GM21528 (cell line): ENCODE data around the gene PSMA6.
"Not testable (repeated sequence)": the region's sequence is repeated elsewhere in the genome, so short reads cannot be mapped to it uniquely, and the experiment has no call there.

Source experiments
- ATAC-seq: cut with Tn5 transposase; IDR thresholded peaks from one replicate; pipeline ENCODE4 v1.9.1; 2021; ENCODE audit warnings: mild to moderate bottlenecking, moderate library complexity; ENCODE audit not compliant: unreplicated experiment, low FRiP score

Gene PSMA6

DNA sequence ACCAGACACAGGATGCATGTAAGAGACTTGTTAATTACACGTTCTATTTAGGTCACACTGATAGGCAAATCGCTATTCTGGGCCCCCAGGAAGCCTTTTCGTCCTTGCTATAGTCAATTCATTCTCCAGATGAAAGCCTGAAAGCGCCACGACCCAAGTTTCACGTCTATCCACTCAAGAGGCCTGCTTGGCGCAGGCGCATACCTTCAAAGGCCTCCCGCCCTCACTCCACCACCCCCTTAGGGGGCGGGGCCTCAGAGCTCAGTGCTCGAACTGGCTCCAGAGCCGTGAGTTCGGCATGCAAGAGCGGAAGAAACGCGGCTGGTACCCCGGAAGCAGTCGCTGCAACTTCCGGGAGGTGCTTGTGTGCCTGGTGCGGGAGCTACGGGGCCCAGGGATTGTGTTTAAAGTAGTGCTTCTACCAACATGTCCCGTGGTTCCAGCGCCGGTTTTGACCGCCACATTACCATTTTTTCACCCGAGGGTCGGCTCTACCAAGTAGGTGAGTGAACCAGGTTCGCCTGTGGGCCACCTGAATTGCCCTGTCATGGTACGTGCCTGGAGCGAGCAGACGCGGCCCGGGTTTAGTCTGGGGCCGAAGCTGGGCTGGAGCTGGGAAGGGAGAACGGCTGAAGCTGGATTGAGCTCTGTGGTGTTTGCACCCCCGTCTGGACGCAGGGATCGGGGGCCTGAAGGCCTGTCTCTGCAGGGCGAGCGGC, at the start of gene PSMA6:
Gene PSMA6, plus strand, starts transcription at position 332 of the 719 bp plus-strand sequence. Its CDS starts 95 bp downstream, at position 427.
- ATAC-seq, result peak; percentile 86

DNA sequence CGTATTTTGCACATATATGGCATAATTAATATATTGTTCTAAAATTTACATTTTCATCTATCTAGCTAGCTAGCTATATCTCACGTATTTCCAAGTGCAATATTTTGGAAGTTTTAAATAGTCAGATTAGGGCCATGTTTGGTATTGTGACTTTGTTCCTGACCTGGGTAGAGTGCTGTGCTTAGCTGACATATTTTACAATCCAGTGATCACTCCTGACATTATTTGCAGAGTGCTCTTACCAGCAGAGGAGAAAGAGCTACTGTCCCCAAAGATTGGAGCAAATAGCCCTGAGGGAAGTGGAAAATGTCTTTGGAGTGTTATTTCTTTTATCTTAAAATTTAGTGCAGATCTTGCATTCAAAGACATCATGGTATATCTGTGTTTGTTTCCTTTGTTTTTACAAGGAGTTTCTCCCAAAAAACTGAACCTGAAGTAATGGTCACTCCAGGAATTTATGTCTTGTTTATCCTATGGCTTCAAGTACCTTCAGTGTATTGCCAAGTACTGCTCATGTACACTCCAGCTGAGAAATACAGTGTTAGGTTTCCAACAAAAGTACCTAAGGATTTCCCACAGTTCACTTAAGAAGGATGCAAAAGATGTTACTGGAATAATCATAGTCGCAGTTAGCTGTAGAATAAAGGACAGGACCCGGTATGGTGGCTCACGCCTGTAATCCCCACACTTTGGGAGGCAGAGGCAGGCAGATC, 49.4 kb upstream of the PSMA6 start:
- no peak for ATAC-seq

DNA sequence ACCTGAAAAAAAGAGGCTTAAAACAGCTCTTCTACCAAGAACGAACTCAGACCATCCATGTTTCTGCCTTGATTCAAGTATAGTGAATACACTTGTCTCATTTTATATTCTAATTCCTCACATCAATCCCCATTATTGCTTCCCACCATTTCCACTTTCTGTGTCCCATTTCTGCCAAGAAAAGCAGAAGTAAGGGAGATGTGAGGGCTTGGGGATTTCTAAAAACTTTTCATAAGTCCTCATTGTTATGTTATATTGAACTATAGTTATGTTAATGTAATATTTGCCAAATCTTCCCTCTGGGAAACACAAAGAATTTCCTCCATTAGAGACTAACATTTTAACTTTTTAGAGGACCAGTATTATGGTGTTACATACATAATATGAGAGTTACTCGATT, 48.2 kb upstream of the PSMA6 start:
- ATAC-seq, result no peak

DNA sequence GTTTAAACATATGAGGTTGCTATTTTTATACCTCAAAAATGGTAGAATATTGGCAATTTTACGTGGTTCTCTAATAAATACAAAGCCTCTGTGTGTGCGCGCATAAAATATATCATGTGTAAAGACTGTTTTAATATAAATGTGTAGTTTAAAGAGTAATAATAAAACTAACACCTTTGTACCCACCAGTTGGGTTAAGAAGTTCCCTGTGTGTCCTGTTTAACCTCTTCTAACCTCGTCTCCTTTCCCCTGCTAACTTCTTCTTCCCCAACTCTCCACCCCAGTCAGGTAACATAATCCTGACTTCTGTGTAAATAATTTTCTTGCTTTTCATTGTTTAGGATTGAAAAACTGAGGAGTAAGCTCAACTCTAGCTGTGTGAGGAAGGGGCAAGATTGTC, 47.6 kb upstream of the PSMA6 start:
- no peak for ATAC-seq

DNA sequence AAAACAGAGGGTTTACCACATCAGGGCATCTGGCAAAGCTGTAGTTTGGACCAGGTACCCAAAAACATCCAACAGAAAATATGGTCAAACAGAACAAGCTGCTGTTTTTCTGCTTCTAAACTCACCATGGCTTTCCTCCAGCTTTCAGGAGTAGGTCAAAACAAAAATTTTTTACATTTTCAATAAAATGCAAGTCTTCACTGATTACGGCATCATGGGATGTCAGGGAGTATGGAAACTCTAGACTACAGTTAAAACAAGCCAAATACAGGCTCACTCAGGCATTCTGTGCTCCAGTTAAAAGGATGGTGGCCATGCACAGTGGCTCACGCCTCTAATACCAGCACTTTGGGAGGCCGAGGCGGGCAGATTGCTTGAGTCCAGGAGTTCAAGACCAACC, 47.1 kb upstream of the PSMA6 start:
- no peak for ATAC-seq

DNA sequence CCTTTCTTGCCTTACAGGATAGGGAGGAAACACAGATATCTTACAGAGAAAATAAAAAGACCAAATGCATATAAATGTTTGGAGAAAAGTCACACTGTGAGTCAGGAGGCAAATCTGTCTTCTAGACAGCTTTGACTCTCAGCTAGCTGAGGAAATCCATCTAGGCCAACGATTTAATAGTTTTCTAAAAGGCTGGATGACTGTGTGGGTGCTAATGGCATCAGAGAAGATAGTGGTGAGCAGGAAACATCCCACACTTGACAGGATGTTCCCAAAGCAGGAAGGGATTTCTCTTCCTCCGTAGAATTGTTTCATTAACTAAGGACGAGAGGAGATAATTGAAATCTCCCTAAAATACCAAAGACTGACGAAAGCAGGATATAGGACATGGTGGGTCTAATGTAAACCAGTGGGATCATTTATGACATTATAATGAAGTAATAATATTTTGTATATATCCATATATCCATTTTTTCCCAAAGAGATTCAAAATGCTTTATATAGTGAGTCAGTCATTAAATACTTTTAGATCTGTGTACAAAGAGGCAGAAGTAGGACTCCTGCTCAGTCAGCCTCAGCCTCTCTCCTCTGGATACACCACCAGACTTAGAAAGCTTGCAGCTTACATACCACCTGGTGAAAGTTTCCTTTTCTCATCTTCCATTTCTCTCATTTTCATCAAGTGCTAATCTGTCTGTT, 44.3 kb upstream of the PSMA6 start:
- ATAC-seq, result no peak

DNA sequence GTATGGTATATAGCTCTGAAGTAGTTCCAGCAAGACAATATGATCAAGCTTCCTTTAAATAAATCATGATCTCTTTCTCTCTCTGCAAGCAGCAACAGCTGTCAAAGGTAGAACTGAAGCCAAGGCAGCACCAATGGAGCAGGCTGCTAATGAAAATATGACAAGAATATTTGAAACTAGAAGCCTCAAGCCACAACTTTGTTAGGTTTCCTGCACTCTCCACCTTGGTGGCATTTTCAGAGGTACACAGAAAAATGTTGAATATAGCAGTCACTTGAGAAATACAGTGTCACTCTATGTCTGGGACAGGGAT, 43.8 kb upstream of the PSMA6 start:
- no peak for ATAC-seq

DNA sequence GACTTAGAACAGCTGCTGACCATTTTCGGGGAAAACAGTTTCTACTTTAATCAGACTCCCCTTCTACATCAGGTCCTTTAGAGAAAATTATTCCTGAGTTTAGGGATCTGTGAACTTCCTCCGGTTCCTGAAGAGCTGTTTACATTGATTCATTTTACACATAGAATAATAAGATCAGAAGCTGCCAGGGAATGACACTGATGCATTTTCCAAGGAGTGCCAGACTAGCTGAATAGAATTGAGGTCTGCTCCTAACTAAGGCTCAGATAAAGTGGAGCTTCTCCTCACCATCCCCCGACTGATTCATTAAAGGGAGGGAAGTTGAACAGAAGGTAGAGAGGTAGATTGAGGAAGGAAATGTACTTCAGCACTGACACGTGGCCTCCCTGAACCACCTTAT, 41.9 kb upstream of the PSMA6 start:
- no peak for ATAC-seq

DNA sequence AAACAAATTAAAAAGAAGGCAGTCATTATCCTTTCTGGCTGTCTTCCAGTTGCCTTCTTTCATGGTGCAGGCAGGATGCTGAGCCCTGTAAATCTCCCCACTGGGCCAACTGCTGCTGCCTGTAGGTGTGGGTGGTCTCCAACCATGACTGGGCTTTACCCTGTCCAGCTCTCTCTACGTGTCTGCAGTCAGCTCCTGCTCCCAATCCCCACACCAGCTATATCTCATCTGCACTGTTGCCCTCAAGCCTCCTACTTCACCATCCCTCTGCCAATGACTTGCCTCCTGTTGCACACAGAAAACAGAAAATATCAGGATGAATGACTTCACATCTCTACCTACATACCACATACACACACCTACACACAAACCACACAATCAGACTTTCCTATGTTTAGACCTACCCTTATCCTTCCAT, 39.7 kb upstream of the PSMA6 start:
- ATAC-seq, result no peak

DNA sequence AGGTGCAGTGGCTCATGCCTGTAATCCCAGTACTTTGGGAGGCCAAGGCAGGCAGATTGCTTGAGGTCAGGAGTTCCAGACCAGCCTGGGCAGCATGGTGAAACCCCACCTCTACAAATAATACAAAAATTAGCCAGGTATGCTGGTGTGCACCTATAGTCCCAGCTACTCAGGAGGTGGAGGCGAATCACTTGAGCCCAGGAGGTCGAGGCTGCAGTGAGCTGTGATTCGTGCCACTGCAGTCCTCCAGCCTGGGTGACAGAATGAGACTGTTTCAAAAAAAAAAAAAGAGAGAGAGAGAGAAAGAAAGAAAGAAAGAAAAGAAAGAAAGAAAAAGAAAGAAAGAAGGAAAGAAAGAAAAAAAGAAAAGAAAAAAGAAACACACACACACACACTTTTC, 39.1 kb upstream of the PSMA6 start:
- ATAC-seq, result not testable (repeated sequence)

DNA sequence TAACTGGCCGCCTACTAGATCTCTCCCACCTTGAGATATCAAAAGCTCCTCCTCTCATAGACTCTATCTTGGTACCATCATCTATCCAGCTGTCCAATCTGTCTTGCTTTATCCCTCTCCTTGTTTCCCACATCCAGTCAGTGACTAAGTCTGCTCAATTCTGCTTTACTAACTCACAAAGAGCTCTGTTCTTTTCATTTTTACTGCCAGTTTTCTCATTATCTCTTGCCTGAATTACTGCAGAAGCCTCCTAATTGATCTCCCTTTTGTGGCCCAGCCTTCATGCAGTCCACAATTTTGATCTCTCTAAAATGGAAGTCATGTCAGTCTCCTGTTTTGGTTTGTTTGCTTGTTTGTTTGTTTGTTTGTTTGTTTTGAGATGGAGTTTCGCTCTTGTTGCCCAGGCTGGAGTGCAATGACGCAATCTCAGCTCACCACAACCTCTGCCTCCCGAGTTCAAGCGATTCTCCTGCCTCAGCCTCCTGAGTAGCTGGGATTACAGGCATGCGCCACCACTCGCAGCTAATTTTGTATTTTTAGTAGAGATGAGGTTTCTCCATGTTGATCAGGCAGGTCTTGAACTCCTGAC, 38.1 kb upstream of the PSMA6 start:
- ATAC-seq, result not testable (repeated sequence)

DNA sequence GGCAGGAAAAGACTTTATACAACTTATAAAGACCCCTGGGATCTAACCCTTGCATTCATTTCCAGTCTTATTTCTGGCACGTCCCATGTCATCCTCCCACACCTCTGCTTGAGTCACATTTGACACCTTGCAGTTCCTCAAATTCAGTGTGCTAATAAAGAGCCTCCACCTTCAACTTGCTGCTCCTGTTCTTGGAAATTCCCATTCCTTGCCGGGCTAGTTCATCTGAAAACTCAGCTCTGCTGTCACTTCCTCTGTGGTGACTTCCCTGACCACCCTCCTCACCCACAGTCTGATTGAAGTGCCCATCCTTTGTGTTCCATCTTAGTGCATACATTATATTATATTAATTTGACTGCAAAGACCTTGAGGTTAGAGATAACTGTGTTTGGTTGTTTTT, 37.4 kb upstream of the PSMA6 start:
- ATAC-seq, result no peak

DNA sequence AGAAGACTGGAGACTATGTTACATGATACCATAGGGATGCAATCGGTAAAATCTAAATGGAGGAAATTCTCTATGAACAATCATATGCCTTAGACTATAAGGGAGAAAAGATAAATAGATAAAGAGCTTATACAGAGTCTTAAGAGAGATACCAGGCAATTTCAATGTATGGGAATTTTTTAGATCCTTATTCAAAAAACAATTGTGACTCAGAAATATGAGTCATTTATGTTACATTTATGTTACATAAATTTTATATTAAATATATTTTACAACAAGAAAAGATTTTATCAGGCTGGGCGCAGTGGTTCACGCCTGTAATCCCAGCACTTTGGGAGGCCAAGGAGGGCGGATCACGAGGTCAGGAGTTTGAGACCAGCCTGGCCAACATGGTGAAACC, 36.5 kb upstream of the PSMA6 start:
- no peak for ATAC-seq

DNA sequence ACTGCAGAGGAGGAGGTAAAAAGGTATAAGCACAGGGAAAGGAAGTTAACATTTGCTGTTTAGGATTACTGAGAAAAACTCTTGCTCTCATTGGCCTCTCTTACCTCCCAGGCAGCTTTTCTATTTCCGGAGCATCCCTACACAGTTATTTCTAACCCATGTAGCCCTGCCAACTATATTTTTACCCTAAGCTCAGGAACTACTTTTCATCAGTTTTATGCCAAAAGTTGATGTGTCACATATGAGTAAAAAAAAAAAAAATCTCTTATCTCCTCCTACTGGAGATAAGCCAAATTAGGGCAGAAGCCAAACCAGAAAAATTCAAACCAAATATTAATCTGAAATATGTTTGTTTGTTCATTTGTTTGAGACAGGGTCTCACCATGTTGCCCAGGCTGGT, 34.4 kb upstream of the PSMA6 start:
- no peak for ATAC-seq

DNA sequence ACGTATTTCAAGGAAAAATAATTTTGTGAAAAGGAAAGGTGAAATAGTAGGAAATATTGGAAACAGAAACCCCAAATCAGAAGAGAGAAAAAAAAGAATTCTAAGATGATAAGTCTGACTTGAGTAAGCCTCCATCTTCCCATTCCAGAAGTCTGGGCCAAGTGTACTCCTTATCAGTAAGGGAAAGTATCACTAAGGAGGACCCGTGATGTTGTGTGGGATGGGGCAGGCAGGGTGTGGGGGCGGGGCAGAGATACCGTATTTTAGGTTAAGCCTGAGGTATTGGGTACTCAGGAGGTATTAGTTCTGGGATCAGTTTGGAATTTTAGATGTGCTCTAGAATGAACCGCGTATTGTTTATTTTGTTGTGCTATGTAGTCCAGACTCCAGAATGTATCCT, 33.8 kb upstream of the PSMA6 start:
- no peak for ATAC-seq

DNA sequence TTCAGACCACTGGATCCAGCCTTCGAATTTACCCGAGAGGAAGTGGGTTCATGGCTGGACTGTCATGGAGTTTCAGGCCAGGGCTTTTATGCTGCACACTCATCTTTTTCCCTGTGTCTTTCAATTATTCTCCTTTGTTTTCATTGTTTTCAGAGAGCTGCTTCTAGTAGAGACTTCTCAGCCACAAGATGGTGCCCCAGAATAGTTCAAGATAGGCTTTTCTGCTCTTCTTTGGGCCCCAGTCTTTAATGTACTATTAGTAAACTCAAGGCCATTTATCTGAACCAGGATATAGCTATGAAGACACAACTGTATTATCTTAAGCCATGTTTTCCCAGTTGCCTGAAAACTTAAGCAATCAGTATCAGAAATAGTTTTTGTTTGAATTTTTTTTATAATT, 30.4 kb upstream of the PSMA6 start:
- ATAC-seq, result no peak

DNA sequence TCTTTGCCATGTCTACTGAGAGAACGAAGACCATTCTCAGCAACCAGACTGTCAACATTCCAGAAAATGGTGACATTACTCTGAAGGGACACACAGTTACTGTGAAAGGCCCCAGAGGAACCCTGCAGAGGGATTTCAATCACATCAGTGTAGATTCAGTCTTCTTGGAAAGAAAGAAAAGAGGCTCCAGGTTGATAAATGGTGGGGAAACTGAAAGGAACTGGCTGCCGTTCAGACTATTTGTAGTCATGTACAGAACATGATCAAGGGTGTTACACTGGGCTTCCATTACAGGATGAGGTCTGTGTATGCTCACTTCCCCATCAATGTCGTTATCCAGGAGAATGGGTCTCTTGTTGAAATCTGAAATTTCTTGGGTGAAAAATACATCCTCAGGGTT, 29.7 kb upstream of the PSMA6 start:
- no peak for ATAC-seq

DNA sequence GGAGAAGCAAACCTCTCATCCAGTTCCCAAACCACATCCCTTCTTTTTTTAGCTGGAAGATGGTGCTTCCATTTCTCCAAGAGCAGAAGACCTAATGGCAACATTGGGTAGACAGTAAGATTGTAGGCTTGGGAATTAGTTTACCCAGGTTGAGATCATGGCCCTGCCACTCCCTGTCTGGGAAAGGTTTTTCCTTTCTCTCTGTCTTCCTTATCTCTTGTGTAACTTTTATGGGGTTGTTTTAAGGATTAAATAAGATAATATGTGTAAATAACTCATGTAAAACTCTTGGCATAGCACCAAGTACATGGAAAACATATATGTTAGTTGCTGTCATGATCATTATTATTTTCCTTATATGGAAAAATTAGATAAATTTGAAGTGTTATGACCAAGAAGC, 23.2 kb upstream of the PSMA6 start:
- no peak for ATAC-seq

DNA sequence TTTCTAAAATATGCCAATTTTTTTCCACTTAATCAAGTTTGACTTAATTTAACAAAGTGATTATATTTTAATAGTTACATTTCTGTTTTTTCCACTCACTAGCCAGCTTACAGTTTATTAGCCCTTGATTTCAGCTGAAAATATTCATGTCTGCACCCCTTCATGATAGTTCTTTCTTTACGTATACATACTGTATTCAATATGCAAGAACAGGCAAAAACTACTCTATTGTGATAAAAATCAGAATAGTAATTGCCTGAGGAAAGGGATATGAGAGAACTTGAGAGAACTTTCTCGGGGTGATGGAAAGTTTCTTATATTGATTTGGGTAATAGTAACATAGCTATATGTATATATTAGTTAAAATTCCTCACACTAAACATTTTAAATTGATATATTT, 17.4 kb upstream of the PSMA6 start:
- ATAC-seq, result no peak

DNA sequence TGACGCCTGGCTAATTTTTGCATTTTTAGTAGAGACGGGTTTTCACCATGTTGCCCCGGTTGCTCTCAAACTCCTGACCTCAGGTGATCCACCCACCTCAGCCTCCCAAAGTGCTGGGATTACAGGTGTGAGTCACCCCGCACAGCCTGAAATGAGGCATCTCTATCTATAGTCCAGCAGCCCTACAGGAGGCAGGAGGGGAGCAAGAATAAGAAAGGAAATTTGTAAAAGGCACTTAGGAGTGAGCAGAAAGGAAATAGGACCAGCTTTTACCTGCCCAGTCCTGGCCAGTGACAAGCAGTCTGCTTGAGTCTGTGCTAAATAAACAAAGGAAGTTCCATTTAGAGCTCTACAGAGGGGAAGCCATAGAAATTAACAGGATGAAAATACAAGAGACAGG, 15.0 kb upstream of the PSMA6 start:
- ATAC-seq, result no peak

DNA sequence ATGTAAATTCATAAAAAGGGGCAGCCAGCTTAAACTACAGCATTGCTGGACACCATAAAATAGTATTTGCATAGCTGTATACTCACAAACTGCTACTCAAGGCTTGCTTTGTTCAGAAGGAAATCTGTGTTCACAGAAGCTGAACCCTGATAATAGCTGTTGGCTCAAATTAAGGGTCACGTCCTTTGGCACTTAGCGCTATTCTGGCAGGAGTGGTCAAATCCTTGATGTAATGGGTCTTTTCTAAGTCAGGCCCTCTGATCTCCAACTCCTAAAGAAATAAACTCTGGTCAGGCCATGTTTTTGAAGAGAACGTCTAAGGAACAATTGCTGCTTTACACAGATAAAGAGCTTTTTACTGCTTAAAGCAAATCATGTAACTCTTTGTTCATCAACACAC, 12.8 kb upstream of the PSMA6 start:
- ATAC-seq, result no peak
